HepG2 (cell line): ENCODE data around the gene TRABD.

ENCODE experiments used
- CSRNP1 ChIP-seq: sonication (generic); formaldehyde crosslinking; IDR thresholded peaks from 2 replicates; pipeline ENCODE4 v1.8.1; 2023; ENCODE audit warnings: mild to moderate bottlenecking, missing genetic modification reagents
- HOXD1 ChIP-seq: sonication (generic); formaldehyde crosslinking; IDR thresholded peaks from 2 replicates; pipeline ENCODE4 v1.5.0; 2020; ENCODE audit warnings: missing genetic modification reagents
- KDM1A ChIP-seq: IDR thresholded peaks from 2 replicates; pipeline ENCODE4 v1.6.1; 2016; ENCODE audit warnings: missing compliant biosample characterization
- PRDM15 ChIP-seq: sonication (generic); formaldehyde crosslinking; IDR thresholded peaks from 2 replicates; pipeline ENCODE4 v1.4.0; 2020; ENCODE audit warnings: missing genetic modification reagents
- RAD21 ChIP-seq: fragments of 450-650 bp; formaldehyde crosslinking; IDR thresholded peaks from 2 replicates; pipeline ENCODE4 v1.5.0; 2020; ENCODE audit warnings: mild to moderate bottlenecking
- TCF12 ChIP-seq, 2 experiments: fragments of 450-650 bp in 1 of 2; sonication (generic) in 1 of 2; formaldehyde crosslinking in 1 of 2; IDR thresholded peaks; 2 replicates each; pipeline versions ENCODE4 v1.6.1 to v1.8.0; 2017 to 2022; ENCODE audit warnings: antibody characterized with exemption in 1 of 2, mild to moderate bottlenecking in 1 of 2, missing genetic modification reagents in 1 of 2, moderate library complexity in 1 of 2
- THRA ChIP-seq: sonication (generic); formaldehyde crosslinking; IDR thresholded peaks from 2 replicates; pipeline ENCODE4 v1.4.0; 2020; ENCODE audit warnings: missing genetic modification reagents, borderline replicate concordance
- ZNF530 ChIP-seq: sonication (generic); formaldehyde crosslinking; IDR thresholded peaks from 2 replicates; pipeline ENCODE4 v1.5.0; 2020; ENCODE audit warnings: low read depth, mild to moderate bottlenecking, missing genetic modification reagents
- ZNF740 ChIP-seq: sonication (generic); formaldehyde crosslinking; IDR thresholded peaks from 2 replicates; pipeline ENCODE4 v1.4.0; 2020; ENCODE audit warnings: missing genetic modification reagents
- ZNF790 ChIP-seq: sonication (generic); formaldehyde crosslinking; IDR thresholded peaks from 2 replicates; pipeline ENCODE4 v1.8.0; 2022; ENCODE audit warnings: missing genetic modification reagents, mild to moderate bottlenecking, borderline replicate concordance
- TF ChIP-seq, protein P1 (sequence below): sonication (generic); formaldehyde crosslinking; IDR thresholded peaks from 2 replicates; pipeline ENCODE4 v1.4.0; 2020; ENCODE audit warnings: mild to moderate bottlenecking, missing genetic modification reagents
- TF ChIP-seq, protein P2 (sequence below), 2 experiments: IDR thresholded peaks; 2 replicates each; pipeline ENCODE4 v1.6.1; 2011 to 2012; ENCODE audit warnings: low read length in 2 of 2, borderline replicate concordance in 1 of 2, low read depth in 1 of 2, mild to moderate bottlenecking in 1 of 2, moderate library complexity in 1 of 2

DNA sequence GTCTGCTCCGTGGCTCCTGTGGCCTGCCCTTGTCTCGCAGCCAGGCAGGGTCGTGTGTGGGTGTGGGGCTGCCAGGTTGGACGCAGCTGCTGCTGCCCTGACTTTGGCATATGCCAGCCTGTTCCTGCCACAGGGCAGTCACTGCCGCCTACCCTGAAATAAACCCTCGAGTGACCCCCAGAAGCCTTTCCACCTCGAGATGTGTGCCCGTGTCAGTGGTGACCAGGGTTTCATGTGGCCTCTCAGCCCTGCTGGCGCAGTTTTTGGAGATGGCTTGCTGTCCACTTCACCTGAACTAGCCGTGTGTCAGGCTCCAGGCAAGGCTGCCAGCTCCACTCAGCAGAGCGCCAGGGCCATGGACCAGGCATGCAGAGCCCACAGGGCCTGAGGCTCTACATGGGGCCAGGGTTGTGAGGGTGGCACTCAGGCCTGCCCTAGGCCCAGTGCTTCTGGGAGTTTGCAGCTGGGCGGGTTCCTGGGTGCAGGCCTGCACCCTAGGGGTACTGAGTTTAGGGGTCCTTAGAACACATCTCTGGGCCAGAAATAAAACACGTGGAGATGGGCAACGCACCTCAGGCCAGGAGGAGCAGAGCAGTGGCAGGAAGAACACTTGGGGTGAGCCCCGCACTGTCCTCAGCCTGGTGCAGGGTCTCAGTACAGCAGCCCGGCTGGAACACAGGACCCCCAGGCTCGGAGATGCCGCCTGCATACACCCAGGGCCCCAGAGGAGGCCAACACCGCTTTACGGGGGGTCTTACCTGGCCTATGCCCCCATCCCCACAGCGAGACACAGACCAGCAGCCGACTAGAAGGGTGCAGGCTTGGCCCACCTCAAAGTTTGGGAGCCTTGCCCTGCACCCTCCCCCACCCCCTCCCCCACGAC is 24.0 kb upstream of the TRABD start:
- no peak for TF ChIP-seq ZNF530
- TF ChIP-seq RAD21 (CRISPR knock-in tag) = no peak
- TF ChIP-seq ZNF790 (CRISPR knock-in tag) = no peak
- no peak for TF ChIP-seq TCF12 (IDR thresholded peaks at IDR 0.05)
- TF ChIP-seq TCF12 (CRISPR knock-in tag; IDR thresholded peaks at IDR 0.05) = no peak
- TF ChIP-seq CSRNP1 (CRISPR knock-in tag) = no peak
- no peak for TF ChIP-seq KDM1A (CRISPR knock-in tag)
- TF ChIP-seq, protein P1, sequence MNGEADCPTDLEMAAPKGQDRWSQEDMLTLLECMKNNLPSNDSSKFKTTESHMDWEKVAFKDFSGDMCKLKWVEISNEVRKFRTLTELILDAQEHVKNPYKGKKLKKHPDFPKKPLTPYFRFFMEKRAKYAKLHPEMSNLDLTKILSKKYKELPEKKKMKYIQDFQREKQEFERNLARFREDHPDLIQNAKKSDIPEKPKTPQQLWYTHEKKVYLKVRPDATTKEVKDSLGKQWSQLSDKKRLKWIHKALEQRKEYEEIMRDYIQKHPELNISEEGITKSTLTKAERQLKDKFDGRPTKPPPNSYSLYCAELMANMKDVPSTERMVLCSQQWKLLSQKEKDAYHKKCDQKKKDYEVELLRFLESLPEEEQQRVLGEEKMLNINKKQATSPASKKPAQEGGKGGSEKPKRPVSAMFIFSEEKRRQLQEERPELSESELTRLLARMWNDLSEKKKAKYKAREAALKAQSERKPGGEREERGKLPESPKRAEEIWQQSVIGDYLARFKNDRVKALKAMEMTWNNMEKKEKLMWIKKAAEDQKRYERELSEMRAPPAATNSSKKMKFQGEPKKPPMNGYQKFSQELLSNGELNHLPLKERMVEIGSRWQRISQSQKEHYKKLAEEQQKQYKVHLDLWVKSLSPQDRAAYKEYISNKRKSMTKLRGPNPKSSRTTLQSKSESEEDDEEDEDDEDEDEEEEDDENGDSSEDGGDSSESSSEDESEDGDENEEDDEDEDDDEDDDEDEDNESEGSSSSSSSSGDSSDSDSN (CRISPR knock-in tag) = no peak
- no peak for TF ChIP-seq PRDM15 (CRISPR knock-in tag)
- TF ChIP-seq ZNF740 (CRISPR knock-in tag) = no peak
- no peak for TF ChIP-seq HOXD1 (CRISPR knock-in tag)
- no peak for TF ChIP-seq THRA (CRISPR knock-in tag)
- TF ChIP-seq, protein P2, sequence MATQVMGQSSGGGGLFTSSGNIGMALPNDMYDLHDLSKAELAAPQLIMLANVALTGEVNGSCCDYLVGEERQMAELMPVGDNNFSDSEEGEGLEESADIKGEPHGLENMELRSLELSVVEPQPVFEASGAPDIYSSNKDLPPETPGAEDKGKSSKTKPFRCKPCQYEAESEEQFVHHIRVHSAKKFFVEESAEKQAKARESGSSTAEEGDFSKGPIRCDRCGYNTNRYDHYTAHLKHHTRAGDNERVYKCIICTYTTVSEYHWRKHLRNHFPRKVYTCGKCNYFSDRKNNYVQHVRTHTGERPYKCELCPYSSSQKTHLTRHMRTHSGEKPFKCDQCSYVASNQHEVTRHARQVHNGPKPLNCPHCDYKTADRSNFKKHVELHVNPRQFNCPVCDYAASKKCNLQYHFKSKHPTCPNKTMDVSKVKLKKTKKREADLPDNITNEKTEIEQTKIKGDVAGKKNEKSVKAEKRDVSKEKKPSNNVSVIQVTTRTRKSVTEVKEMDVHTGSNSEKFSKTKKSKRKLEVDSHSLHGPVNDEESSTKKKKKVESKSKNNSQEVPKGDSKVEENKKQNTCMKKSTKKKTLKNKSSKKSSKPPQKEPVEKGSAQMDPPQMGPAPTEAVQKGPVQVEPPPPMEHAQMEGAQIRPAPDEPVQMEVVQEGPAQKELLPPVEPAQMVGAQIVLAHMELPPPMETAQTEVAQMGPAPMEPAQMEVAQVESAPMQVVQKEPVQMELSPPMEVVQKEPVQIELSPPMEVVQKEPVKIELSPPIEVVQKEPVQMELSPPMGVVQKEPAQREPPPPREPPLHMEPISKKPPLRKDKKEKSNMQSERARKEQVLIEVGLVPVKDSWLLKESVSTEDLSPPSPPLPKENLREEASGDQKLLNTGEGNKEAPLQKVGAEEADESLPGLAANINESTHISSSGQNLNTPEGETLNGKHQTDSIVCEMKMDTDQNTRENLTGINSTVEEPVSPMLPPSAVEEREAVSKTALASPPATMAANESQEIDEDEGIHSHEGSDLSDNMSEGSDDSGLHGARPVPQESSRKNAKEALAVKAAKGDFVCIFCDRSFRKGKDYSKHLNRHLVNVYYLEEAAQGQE (IDR thresholded peaks at IDR 0.05; ENCODE audit: borderline replicate concordance in 1 of 2, low read depth in 1 of 2, low read length in 2 of 2) = no peak
